T follicular helper cell (primary cell): ENCODE results near the gene TUBGCP2.
"Not testable (repeated sequence)": the region's sequence is repeated elsewhere in the genome, so short reads cannot be mapped to it uniquely, and the experiment has no call there.

ENCODE experiments used
- DNase-seq: peaks from one replicate; pipeline ENCODE4 v3.0.0-alpha.2; 2020; ENCODE audit warnings: low read depth

TUBGCP2 gene

GRCh38 chr10:133266056-133266795 lies 42.4 kb downstream of the TUBGCP2 start:
- DNase-seq, result no peak

- not testable (repeated sequence) for DNase-seq
Observed at GRCh38 chr10:133265052-133265451, 43.6 kb downstream of the TUBGCP2 start.

DNA sequence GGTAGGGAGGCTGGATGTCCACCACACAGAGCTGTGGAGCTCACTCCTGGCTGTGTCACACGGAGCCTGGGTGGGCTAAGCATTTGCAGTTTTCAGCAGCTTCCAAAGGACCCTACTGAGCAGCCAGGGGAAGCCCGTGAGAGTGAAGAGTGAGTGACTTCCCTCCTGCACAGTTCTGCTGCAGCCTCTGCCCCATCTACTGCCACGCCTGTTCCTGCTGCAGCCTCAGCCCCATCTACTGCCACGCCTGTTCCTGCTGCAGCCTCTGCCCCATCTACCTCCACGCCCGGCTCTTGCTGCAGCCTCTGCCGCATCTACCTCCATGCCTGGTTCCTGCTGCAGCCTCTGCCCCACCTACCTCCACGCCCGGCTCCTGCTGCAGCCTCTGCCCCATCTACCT lies 44.2 kb downstream of the TUBGCP2 start:
- no peak for DNase-seq

GRCh38 chr10:133263674-133264073 lies 45.0 kb downstream of the TUBGCP2 start:
- no peak for DNase-seq

DNA sequence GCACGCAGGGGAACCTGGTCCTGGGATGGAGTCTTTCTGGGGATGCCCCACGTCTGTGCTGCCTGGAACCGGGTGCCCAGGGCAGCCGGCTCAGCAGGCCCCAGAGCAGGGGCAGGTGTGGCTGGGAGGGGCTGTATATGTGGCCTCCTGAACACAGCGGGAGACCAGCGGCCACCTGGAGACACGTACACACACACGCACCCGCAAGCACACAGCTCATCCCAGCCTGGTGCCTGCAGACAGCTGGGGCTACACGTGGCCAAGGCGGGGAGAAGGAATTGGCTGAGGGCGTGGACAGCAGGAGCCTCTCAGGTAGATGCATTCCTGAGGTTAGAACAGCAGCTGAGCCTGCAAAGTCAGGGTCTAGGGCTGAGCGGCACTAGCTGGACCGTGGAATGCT lies 46.0 kb downstream of the TUBGCP2 start:
- DNase-seq, result no peak

- peak; percentile 79 for DNase-seq
Observed at GRCh38 chr10:133261726-133262325, 46.8 kb downstream of the TUBGCP2 start.

DNA sequence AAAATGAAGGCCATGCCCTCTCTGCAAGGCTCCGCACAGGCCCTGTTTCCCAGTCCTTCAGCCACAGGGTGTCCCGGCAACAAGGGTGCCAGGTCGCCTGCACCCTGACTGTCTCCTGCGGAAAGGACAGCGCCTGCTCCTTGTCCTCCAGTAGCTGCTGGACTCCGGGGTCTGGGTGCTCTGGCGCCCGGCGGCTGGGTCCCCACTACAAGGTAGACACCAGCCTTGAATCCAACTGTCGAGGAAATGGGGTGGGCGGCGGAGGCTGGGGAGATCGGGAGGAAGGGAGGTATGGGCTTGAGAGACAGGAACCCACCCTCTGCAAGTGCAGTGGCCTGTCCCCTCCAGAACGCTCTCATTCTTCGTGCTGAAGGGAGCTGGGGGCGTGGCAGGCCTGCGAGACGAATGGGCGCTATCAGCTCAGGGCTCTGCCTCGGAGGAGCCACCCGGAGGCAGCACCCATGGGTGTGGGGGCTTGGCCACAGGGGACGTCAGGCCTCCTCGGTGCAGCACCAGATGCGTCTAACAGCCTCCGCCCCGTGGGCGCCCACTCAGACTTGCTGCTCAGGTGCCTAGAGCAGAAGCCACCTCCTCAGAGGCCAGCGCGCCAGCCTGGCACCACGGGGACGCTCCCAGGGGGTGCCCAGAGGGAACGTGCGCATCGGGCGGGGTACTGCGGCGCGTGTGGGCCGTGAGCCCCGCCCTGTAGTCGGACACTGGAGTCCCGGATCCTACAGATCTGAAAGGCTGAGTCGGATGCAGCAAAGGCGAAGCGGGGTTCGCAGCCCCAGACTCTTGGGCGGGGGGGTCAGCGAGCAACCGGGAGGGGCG lies 47.6 kb downstream of the TUBGCP2 start:
- peak; percentile 47 for DNase-seq

DNA sequence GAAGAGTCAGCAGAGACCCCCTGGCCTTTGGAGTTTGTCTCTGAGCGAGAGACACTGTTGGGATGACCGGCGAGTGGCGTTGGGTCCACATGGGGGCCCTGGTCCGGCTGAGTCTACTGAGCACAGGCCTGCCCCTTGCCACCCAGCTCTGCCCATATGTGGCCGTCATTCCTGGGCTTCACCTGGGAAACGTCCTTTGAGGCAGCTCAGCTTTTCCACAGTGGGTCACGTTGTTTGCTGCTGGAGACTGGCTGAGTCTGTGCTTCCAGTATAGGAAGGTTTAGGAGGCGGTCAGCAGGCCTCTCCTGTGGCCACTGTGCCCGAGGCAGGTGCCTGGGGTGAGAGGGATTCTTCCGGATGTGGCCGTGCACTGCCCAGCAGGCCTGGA lies 49.1 kb downstream of the TUBGCP2 start:
- no peak for DNase-seq

DNA sequence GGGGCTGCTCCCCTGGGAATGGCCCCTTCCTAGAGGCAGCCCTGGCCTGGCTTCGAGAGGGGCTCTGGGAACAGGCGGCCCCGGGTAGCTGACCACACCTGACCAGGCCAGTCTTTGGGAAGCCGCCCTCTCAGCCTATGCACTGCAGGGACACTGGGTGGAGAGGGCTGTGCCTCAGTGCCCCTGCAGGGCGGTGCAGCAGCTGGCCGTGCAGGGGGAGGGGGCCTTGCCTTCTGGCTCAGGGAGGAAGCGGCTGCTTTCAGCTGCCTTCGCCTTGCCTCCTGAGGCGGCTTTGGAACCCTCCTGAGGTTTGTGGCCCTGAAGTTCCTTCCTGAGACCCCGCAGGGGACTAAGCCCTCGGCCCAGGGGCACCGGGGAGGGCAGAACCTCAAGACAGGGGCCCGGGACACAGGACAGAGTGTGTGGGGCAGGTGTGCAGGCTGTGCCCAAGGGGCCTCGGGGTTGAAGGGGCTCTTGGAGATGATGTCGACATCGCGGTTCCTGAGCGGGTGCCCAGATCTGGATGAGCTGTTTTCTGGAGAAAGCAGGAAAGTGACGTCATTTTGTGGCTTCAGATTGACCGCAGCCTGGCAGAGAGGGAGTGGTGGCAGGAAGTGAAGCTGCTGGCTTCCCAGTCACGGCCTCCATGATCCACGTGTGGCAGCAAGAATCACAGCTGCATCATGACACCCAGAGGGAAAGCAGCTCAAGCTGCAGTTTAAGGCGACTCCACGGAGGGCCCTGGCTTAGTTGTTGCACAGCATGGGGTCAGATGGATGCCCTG lies 49.7 kb downstream of the TUBGCP2 start:
- DNase-seq, result peak; percentile 78

DNA sequence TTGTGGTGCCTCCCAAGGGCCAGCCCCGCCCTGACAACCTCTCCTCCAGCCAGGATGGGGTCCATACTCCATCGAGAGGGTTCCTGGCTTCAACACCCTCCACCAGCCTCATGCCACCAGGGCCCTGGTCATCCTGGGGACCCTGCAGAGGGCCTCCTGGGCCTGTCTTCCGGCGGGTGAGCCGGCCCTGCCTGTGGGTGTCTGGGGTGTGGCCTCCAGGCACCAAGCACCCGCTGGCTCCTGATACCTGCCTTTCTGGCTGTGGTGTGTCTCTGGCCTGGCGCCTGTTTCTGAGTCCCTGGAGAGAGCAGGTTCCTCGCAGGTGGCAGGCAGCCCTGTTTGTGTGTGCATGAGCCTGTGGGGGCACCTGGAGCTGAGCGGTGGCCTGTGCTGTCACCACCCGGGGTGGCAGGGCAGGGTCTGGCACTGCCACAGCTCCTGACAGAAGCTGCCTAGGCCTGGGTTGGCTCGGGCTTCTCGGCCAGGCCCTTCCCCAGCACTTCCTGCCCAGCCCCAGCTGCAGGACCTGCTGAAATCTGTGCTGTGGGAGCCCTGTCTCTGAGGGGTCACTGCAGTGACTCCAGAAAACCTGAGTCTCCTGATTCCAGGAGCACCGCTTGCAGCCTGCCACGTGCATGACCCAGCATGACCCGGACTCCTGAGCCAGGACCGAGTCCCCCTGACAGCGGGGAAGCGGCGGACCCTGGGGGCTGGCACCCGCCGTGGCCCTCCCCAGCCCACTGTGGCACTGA lies 50.4 kb downstream of the TUBGCP2 start:
- DNase-seq, result no peak

- DNase-seq, result no peak
Observed at GRCh38 chr10:133257489-133258065, 51.1 kb downstream of the TUBGCP2 start.

GRCh38 chr10:133255323-133255722 lies 53.3 kb downstream of the TUBGCP2 start:
- DNase-seq, result no peak

DNA sequence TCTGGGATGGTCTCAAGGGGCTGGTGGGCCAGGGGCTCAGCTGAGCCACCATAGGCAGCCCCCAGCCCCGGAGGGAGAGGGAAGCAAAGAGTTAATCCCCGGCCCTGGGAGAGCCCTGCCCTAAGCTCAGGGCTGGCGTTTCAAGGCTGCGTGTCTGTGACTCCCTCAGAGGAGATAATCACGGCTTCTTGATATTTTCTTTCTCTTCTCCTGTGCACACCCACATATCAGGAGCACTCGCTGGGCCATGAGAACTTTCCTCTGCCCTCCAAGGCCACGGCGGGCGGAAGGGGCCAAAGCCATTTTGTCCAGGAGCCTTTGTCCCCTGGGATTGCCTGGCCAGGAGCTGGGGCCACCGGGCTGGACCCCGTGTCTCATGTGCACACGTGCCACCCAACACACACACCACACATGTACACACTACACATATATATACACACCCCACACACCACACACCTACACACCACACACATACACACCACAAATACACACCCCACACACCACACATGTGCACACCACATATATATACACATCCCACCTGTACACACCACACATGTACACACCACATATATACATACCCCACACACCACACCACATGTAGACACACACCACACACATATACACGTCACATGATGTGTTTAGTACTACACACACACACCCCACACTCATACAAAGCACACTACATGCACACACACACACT lies 54.1 kb downstream of the TUBGCP2 start:
- DNase-seq, result no peak

GRCh38 chr10:133253361-133253955 lies 55.2 kb downstream of the TUBGCP2 start:
- no peak for DNase-seq

DNA sequence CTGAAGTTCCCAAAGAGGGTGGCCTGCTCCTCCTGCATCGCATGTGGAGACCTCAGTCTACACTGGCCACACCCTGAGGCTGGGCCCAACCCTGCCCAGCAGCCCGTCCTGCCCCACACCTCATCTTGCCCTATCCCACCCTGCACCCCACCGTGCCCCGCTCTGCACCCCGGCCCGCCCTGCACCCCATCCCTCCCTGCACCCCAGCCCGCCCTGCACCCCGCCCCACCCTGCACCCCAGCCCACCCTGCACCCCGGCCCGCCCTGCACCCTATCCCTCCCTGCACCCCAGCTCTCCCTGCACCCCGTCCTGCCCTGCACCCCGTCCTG lies 56.5 kb downstream of the TUBGCP2 start:
- no peak for DNase-seq

- DNase-seq, result no peak
Observed at GRCh38 chr10:133251388-133252222, 57.1 kb downstream of the TUBGCP2 start.

DNA sequence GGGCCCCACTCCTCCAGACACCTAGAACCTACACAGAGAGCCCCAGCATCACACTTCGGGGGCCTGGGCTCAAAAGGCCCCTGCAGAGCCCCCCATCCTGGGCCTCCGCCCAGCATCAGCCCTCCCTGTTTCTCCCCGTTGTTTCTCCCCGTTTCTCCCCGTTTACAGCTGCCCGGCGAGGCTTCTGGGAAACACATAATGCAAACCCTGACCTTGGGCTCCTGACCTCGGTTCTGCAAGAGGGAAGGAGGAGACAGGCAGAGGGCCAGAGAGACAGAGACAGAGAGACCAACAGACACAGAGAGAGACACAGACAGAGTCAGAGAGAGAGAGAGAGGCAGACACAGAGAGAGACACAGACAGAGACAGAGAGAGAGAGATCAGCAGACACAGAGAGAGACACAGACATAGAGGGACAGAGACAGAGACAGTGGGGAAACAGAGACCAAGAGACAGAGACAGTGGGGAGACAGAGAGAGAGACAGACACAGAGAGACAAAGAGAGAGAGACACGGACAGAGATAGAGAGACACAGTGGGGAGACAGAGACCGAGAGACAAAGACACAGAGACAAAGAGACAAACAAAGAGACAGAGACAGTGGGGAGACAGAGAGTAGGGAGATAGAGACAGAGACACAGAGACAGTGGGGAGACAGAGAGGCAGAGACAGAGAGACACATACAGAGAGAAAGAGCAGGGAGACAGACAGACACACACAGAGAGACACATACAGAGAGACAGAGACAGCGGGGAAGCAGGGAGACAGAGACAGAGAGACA lies 58.5 kb downstream of the TUBGCP2 start:
- DNase-seq, result no peak

- DNase-seq, result no peak
Observed at GRCh38 chr10:133249094-133249780, 59.4 kb downstream of the TUBGCP2 start.
